GM18526 (cell line): ENCODE measurements around the gene PTGDS.

Experiments
- POLR2A ChIP-seq: IDR thresholded peaks from 3 replicates; pipeline ENCODE4 v1.6.1; 2011; ENCODE audit not compliant: insufficient read length; ENCODE audit errors: extremely low read depth

PTGDS gene

DNA sequence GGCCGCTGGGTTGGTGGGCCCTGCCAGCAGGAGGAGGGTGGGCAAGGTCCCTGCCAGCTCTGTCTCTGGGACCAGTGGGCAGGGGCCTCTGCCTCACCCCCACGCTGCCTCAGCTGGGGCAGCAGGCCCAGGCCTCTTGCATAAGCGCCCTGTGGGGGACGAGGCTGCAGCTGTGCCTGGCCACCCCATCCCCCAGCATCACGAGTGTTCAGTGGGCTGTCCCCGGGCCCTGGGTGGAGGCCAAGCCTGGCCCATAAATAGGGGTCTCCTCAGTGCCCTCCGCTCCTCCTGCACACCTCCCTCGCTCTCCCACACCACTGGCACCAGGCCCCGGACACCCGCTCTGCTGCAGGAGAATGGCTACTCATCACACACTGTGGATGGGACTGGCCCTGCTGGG is at the start of gene PTGDS:
PTGDS (plus strand) TSS at position 282 of the 400 bp plus-strand sequence; CDS start at position 357, 75 bp downstream.
- TF ChIP-seq POLR2A = no peak

DNA sequence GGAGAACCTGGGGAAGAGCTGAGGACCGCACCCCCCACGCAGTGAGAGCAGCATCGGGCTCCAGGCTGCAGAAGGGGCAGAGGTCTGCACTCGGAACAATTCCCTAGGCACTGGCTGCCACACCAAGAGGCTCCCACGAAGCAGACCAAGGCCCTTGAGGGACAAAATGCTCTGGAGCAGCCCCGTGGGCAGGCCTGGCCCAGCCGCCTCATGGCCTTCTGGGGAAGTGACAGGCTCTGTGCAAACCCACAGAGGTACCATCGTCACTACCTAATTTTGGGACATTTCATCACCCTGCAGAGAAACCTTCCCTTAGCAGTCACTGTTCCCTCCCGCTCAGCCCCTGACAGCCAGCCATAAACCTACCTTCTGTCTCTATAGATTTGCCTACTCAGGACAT is 48.7 kb upstream of the PTGDS start:
- TF ChIP-seq POLR2A = no peak

- TF ChIP-seq POLR2A = no peak
These were observed 47.3 kb upstream of the PTGDS start for GRCh38 chr9:136930014-136930413.

- no peak for TF ChIP-seq POLR2A
These were observed 45.6 kb upstream of the PTGDS start for GRCh38 chr9:136931611-136932130.

GRCh38 chr9:136934277-136934676 is 43.0 kb upstream of the PTGDS start:
- no peak for TF ChIP-seq POLR2A

GRCh38 chr9:136935651-136936050 is 41.7 kb upstream of the PTGDS start:
- no peak for TF ChIP-seq POLR2A

- TF ChIP-seq POLR2A = no peak
These were observed 40.6 kb upstream of the PTGDS start for GRCh38 chr9:136936645-136937170.

- TF ChIP-seq POLR2A = no peak
These were observed 39.9 kb upstream of the PTGDS start for GRCh38 chr9:136937186-136938001.

DNA sequence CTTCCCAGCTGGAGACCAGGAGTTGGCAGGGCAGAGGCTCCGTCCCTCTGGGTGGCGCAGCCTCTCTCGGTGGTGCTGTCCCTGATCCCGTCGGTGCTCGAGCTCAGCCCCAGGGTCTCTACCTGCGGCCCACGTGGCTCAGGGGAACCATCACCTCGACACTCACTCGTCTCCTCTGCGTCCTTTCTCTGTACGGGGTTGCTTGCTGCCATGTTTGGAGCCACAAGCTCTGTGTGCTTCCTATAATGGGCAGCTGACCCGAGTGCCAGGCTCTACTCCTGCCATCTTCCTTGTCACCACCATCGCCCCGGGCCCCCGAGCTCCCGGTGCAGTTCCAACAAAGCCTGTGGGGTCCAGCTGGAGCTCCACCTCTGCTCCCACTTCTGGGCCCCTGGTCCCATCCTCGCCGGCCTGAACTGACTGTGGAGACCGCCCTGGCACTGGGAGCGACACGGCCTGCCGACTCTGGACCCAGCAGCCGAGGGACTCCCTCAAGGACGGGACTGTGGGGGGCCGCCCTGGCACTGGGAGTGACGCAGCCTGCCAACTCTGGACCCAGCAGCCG is 37.8 kb upstream of the PTGDS start:
- no peak for TF ChIP-seq POLR2A

DNA sequence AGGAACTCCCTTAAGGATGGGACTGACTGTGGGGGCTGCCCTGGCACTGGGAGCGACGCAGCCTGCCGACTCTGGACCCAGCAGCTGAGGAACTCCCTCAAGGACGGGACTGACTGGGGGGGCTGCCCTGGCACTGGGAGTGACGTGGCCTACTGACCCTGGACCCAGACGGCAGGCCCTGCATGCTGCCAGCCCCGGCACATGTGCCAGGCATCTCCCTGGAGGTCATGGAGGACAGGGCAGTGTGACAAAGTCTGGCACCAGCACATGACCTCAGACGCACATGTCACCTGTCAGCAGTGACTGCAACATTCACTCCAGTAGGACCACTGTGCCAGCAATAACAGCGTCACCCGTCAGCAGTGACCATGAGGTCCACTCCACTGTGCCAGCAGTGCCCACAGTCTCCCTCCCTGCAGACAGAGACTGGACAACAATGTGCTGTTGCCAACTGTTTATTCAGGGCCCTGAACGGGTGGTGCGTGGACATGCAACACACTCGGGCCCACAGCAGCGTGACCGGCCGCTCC is 37.2 kb upstream of the PTGDS start:
- no peak for TF ChIP-seq POLR2A

DNA sequence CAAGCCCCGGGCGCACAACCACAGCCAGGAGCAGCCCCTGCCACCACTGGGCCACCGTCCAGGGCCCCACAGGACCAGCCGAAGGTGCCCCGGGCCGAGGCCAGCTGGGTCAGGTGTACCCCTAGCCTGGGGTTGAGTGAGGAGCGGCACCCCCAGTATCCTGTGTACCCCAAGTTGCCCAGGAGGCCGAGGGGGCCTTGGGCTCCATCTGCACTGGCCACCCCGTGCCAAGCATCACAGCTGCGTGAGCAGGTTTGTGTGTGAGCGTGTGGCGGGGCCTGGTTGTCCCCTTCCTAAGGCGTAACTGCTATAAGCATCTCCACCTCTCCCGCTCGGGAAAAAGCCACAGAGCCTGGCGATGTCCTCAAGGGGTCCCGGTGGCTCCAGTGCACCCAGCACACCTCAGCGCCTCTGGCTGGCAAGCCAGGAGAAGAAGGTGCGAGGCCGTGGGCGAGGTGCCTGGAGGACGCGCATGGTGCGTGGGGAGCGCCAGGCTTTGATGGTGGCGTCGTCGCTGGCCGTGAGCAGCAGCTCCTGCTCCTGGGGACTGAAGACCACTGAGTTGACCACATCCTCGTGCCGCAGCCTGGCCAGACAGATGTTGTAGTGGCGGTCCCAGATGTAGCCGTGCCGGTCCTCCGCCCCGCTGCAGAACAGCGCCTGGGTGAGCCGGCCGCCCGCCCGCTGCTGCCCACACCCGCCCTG is 36.6 kb upstream of the PTGDS start:
- no peak for TF ChIP-seq POLR2A

- TF ChIP-seq POLR2A = no peak
These were observed 35.8 kb upstream of the PTGDS start for GRCh38 chr9:136941231-136942111.

- no peak for TF ChIP-seq POLR2A
These were observed 35.0 kb upstream of the PTGDS start for GRCh38 chr9:136942112-136942880.

DNA sequence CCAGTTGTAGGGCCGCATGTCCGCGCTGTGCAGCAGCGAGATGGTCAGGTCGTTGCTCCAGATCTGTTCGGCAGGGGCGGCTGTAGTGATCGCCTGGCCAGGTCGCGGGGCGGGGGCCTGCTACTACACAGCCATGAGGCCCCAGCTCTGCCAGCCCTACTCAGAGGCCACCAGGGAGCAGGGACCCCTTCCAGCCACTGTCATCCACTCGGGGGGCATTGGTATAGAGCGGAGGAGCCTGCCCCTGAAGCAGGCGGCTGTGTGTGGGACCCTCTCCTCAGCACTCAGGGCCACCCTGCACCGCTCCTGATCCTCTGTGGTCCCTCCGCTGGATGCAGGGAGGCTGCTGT is 34.4 kb upstream of the PTGDS start:
- no peak for TF ChIP-seq POLR2A
